ENCODE results near the gene PPEF2.

Gene PPEF2

DNA sequence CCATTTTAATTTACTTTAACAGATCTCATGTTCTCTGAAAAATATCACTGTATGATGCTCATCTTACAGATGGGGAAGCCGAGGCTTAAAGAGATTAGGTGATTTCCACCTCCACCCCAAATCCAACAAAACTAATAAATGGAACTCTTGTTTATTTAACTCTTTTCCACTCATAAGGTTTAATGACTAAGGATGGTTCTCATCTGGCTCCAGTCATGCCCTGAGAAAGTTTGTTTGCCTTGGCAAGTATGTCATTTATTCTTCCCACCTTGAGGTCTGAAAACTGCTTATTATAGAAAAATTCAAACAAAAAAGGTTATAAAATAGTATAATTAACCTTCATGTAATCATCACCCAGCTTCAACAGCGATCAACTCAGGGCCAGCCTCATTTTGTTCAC lies 56.3 kb downstream of the PPEF2 start:
- ChIA-PET CTCF (no interaction called here), POLR2A (ENCODE audit: low non-redundant PET) (no interaction called here)
- H3K27ac ChIP-seq, result no peak overlapping the region
- TF ChIP-seq, protein P1, sequence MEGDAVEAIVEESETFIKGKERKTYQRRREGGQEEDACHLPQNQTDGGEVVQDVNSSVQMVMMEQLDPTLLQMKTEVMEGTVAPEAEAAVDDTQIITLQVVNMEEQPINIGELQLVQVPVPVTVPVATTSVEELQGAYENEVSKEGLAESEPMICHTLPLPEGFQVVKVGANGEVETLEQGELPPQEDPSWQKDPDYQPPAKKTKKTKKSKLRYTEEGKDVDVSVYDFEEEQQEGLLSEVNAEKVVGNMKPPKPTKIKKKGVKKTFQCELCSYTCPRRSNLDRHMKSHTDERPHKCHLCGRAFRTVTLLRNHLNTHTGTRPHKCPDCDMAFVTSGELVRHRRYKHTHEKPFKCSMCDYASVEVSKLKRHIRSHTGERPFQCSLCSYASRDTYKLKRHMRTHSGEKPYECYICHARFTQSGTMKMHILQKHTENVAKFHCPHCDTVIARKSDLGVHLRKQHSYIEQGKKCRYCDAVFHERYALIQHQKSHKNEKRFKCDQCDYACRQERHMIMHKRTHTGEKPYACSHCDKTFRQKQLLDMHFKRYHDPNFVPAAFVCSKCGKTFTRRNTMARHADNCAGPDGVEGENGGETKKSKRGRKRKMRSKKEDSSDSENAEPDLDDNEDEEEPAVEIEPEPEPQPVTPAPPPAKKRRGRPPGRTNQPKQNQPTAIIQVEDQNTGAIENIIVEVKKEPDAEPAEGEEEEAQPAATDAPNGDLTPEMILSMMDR (conservative IDR thresholded peaks at IDR 0.05; ENCODE audit: low read depth), result no peak
- DNase-seq (ENCODE audit: low spot score), result no peak

DNA sequence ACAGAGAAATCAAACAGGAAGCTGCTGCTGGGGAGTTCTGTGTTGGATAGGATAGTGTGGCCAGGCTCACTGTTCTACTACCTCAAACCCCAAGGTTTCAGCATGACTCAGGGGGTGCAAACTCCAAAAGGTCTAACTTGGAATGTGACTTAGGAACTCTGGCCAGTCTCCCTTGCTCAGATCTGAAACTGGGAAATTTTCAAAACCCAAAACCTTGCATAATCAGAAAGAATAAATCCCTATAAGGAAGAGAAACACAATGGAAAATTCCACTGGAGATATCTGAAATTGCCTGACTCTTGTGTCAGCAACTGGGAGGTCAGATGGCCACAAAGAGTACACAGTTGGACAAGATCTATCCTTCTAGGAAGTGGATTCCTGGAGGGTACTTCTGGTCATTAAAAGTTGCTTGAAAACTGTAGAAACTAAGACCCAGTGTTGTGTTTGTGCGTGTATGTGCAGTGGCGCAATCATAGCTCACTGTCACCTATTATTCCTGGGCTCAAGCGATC lies 58.0 kb downstream of the PPEF2 start:
- H3K27ac ChIP-seq, result no peak overlapping the region
- CTCF ChIA-PET, result no interaction called here
- TF ChIP-seq, protein P1 (conservative IDR thresholded peaks at IDR 0.05; ENCODE audit: low read depth), result no peak
- POLR2A ChIA-PET (ENCODE audit: low non-redundant PET), result no interaction called here
- DNase-seq (ENCODE audit: low spot score), result no peak

DNA sequence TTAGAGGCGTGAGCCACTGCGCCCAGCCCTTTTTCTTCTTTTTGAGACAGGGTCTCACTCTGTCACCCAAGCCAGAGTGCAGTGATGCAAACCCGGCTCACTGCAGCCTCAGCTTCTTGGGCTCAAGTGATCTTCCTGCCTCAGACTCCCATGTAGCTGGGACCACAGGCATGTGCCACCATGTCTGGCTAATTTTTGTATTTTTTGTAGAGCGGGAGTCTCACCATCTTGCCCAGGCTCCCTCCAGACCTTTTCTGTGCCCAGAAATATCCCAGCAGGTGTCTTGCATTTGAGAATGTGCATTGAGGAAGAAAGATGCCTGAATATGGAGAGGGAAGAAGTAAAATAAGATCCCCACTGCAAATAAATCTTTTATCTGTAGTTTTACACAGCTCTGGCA lies 58.7 kb downstream of the PPEF2 start:
- TF ChIP-seq, protein P1 (conservative IDR thresholded peaks at IDR 0.05; ENCODE audit: low read depth), result no peak
- DNase-seq (ENCODE audit: low spot score), result no peak
- ChIA-PET CTCF (no interaction called here), POLR2A (ENCODE audit: low non-redundant PET) (no interaction called here)
- no peak overlapping the region for H3K27ac ChIP-seq

DNA sequence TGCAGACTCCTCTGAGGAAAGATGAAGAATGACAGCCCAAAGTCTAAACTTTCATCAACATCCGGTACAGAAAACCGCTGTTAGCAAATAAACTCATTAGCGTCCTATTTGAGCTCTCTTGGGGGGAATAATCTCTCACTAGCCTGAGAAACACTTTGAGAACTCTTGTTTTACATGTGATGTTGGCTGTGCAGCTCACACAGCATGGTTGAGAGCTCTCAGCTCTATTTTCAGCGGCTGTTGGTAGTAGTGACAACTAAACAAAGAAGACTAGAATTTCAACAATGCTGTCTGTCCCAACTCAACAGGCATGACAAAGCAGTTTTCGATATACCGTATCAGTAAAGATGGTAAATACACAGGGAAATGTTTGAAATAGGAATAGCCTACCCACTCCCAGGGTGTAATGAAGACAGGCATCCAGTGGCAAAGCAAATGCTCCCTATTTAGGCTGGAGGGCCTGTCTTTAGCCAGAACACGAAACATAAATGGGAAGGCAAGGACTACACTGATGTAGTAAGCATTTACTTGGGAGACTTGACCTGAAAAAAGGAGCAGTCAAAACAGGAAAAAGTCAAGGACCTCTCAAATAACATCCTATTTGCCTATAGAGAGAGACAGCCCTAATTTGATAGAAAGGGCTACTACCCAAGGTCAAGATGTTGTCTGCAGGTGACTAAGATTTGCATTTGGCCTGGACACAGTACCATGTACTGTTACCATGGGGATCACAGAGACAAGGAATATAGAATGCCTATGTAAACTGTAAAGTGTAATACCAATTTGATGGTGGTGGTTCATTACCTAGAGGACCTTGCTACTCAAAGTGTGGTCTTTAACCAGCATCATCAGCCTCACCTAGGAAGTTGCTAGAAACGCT lies 60.4 kb downstream of the PPEF2 start:
- no peak overlapping the region for H3K27ac ChIP-seq
- TF ChIP-seq, protein P1 (conservative IDR thresholded peaks at IDR 0.05; ENCODE audit: low read depth), result no peak
- ChIA-PET CTCF (interaction anchor here (0.6 kb wide), 1 partner anchor 1646 kb away, joined by 4 read pairs; no protein-coding TSS in a partner anchor), POLR2A (ENCODE audit: low non-redundant PET) (no interaction called here)
- no peak for DNase-seq (ENCODE audit: low spot score)

DNA sequence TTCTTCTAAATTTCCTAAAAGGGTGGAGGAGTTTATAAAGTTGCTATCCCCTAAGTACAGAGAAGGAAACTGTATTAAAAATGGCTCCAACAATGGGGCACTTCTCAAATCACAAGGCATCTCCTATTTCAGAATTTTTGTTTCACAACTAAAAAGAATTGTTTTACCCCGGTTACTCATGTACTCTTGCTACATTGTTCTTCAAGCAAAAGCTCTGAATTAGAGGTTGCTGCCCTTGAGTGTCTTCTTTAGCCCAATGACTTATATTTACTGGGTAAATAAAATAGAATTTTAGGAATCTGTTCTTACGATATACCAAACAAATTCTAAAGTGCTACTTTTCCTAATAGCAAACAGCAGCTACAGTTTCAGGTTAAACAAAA lies 67.5 kb downstream of the PPEF2 start:
- ChIA-PET CTCF (interaction anchor here (1.4 kb wide), 1 partner anchor 13 kb away, joined by 7 read pairs; no protein-coding TSS in a partner anchor), POLR2A (ENCODE audit: low non-redundant PET) (no interaction called here)
- DNase-seq (ENCODE audit: low spot score), result no peak
- TF ChIP-seq, protein P1 (conservative IDR thresholded peaks at IDR 0.05; ENCODE audit: low read depth), result no peak
- no peak overlapping the region for H3K27ac ChIP-seq

DNA sequence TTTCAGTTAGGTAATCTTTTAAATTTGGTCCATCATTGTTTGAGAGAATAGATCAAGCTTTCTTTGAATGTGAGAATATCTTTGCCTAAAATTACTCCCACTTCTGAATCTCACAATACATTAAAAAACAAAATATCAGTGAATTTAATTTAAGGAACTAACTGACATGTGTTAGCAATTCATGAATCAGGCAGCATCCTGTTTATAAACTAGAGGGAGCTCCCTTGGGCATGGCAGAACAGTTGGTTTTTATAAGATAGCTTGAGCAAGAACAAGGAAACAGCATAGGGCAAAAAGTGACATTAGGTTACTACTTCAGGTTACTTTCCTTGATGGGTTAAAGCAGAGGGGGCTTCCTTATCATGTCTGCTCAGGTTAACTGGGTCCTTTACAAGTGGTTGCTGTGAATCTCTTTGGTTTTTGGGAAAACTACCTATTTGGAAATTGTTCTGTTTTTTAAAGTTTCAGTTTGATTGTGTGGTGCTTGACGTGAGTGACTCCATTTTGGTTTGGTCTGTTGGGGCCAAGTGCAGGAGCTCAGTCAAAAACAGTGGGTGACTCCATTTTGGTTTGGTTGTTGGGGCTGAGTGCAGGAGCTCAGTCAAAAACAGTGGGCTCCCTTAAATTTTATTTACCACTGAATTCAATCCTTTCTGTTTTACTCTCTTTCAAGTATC lies 68.0 kb downstream of the PPEF2 start:
- ChIA-PET POLR2A (ENCODE audit: low non-redundant PET) (no interaction called here), CTCF (interaction anchor here (0.6 to 1.4 kb wide), 2 partner anchors 13 to 902 kb away, joined by 3 to 7 read pairs; no protein-coding TSS in a partner anchor)
- TF ChIP-seq, protein P1 (conservative IDR thresholded peaks at IDR 0.05; ENCODE audit: low read depth), result no peak
- H3K27ac ChIP-seq, result no peak overlapping the region
- no peak for DNase-seq (ENCODE audit: low spot score)
